ENCODE measurements around the gene FIGN.

DNA sequence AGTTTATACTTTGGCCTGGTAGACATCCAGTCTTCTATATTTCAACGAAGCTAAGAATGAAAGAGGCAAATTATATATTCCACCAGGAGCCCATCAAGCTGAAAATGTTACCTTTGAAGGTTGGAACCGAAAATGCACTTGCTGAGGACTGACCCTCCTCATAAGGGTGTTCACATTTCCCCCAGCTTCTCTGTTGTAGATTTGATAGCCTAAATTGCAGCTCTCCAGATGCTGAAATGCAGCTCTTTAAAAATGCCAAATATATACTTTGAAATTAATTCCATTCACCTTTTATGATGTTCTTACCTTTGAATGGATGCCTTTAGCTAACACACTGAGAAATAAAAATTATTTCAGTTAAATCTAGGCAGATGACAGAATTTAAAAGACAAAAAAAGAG is 1.8 kb upstream of the FIGN start:
- TF ChIP-seq, protein P1, sequence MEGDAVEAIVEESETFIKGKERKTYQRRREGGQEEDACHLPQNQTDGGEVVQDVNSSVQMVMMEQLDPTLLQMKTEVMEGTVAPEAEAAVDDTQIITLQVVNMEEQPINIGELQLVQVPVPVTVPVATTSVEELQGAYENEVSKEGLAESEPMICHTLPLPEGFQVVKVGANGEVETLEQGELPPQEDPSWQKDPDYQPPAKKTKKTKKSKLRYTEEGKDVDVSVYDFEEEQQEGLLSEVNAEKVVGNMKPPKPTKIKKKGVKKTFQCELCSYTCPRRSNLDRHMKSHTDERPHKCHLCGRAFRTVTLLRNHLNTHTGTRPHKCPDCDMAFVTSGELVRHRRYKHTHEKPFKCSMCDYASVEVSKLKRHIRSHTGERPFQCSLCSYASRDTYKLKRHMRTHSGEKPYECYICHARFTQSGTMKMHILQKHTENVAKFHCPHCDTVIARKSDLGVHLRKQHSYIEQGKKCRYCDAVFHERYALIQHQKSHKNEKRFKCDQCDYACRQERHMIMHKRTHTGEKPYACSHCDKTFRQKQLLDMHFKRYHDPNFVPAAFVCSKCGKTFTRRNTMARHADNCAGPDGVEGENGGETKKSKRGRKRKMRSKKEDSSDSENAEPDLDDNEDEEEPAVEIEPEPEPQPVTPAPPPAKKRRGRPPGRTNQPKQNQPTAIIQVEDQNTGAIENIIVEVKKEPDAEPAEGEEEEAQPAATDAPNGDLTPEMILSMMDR (IDR thresholded peaks at IDR 0.05; ENCODE audit: low read depth, low read length, missing input control), result no peak
- TF ChIP-seq RXRA (IDR thresholded peaks at IDR 0.05) (no peak), RAD21 (IDR thresholded peaks at IDR 0.05) (no peak), EGR1 (IDR thresholded peaks at IDR 0.05; ENCODE audit: low read depth in 2 of 2) (no peak), FOXA1 (IDR thresholded peaks at IDR 0.05) (no peak), SP1 (IDR thresholded peaks at IDR 0.05) (no peak), YY1 (IDR thresholded peaks at IDR 0.05) (no peak), ZBTB33 (IDR thresholded peaks at IDR 0.05) (no peak), NR2F2 (IDR thresholded peaks at IDR 0.05) (no peak), TAF1 (conservative IDR thresholded peaks at IDR 0.05) (no peak), JUND (IDR thresholded peaks at IDR 0.05) (no peak)
- TF ChIP-seq, protein P2, sequence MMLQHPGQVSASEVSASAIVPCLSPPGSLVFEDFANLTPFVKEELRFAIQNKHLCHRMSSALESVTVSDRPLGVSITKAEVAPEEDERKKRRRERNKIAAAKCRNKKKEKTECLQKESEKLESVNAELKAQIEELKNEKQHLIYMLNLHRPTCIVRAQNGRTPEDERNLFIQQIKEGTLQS (IDR thresholded peaks at IDR 0.05), result no peak
- TF ChIP-seq, protein P3, sequence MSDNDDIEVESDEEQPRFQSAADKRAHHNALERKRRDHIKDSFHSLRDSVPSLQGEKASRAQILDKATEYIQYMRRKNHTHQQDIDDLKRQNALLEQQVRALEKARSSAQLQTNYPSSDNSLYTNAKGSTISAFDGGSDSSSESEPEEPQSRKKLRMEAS (IDR thresholded peaks at IDR 0.05), result no peak
- TF ChIP-seq, protein P4, sequence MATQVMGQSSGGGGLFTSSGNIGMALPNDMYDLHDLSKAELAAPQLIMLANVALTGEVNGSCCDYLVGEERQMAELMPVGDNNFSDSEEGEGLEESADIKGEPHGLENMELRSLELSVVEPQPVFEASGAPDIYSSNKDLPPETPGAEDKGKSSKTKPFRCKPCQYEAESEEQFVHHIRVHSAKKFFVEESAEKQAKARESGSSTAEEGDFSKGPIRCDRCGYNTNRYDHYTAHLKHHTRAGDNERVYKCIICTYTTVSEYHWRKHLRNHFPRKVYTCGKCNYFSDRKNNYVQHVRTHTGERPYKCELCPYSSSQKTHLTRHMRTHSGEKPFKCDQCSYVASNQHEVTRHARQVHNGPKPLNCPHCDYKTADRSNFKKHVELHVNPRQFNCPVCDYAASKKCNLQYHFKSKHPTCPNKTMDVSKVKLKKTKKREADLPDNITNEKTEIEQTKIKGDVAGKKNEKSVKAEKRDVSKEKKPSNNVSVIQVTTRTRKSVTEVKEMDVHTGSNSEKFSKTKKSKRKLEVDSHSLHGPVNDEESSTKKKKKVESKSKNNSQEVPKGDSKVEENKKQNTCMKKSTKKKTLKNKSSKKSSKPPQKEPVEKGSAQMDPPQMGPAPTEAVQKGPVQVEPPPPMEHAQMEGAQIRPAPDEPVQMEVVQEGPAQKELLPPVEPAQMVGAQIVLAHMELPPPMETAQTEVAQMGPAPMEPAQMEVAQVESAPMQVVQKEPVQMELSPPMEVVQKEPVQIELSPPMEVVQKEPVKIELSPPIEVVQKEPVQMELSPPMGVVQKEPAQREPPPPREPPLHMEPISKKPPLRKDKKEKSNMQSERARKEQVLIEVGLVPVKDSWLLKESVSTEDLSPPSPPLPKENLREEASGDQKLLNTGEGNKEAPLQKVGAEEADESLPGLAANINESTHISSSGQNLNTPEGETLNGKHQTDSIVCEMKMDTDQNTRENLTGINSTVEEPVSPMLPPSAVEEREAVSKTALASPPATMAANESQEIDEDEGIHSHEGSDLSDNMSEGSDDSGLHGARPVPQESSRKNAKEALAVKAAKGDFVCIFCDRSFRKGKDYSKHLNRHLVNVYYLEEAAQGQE (IDR thresholded peaks at IDR 0.05), result peak; percentile 62

All from liver (tissue), 3 donors.